Measurements from ENCODE around the gene POU6F1. TPM values are rescaled to one million over a fixed set of nuclear protein-coding genes. Genes with fewer than 3 reads are reported as not detected.

The POU6F1 gene
- total and polyA plus RNA-seq, 9 of the 15 experiments (the other 6 are each of a cell fraction or from before 2014, with no cell fraction given) = 0.14 to 3.3 (median 1.1) TPM

GRCh38 chr12:51265024-51265423, 47.2 kb upstream of the POU6F1 start:
- Histone ChIP-seq H3K9ac (ENCODE audit: insufficient read depth in 1 of 2, low read depth in 2 of 2, low read length in 2 of 2) (no peak overlapping the region), H3K79me2 (ENCODE audit: control insufficient read depth, insufficient read depth, low read length) (peaks cover 27% of the 10 kb centered on the region), H2AFZ (ENCODE audit: low read depth, low read length) (no peak overlapping the region), H3K9me3 (replicated peaks; ENCODE audit: control insufficient read depth, insufficient read depth, low read depth, low read length) (no peaks in the 10 kb centered on the region), H3K4me1 (replicated peaks in 1 of 2; ENCODE audit: control insufficient read depth in 2 of 2, insufficient read depth in 2 of 2, low read length in 2 of 2) (peaks cover 10 to 13% of the 10 kb centered on the region in 2 experiments; a peak in 4 of 5 replicates), H3K27me3 (ENCODE audit: control insufficient read depth in 2 of 2, insufficient read depth in 2 of 2, low read length in 2 of 2) (no peaks in the 10 kb centered on the region), H3K4me2 (ENCODE audit: insufficient read depth, low read length) (no peak overlapping the region), H3K36me3 (ENCODE audit: control insufficient read depth, insufficient read depth, low read length) (peaks cover 15% of the 10 kb centered on the region; the same call in 1 of the 3 replicates), H3K27ac (ENCODE audit: extremely low read depth, low read depth, low read length) (no peak overlapping the region), H4K20me1 (replicated peaks; ENCODE audit: control insufficient read depth, insufficient read depth, low read length) (no peaks in the 10 kb centered on the region), H3K9me1 (ENCODE audit: control insufficient read depth, insufficient read depth, low read length) (no peaks in the 10 kb centered on the region), H3K4me3 (no peak overlapping the region)
- TF ChIP-seq E2F1 (CRISPR knock-in tag; IDR thresholded peaks at IDR 0.05) = no peak
- TF ChIP-seq RBM25 (IDR thresholded peaks at IDR 0.05; ENCODE audit: low read depth, low read length, severe bottlenecking) = peak; percentile 12
- TF ChIP-seq PTRF (tag; IDR thresholded peaks at IDR 0.05) = no peak
- TF ChIP-seq ZNF316 (IDR thresholded peaks at IDR 0.05) = peak; percentile 18; the same call in 1 of the 2 replicates
- POLR2A ChIA-PET = no interaction called here
- FAIRE-seq = no peak
- ATAC-seq = no peak
- BruUV-seq (replicated peaks) = no TSS peak
- CTCF ChIA-PET (ENCODE audit: low intra/inter-chr PET ratio) = interaction anchor here (0.7 kb wide), 1 partner anchor 740 kb away, joined by 3 read pairs; no protein-coding TSS in a partner anchor
- in situ Hi-C loops (cut with MboI) = loop anchor here (5.0 kb wide), 1 partner anchor 77 kb away; no protein-coding TSS in a partner anchor
- intact Hi-C loops (cut with micrococcal nuclease) = no loop called here
- no peak for DNase-seq (ENCODE audit: extremely low read depth in 1 of 4, low spot score in 3 of 4)

- no peaks in the 10 kb centered on the region for H3K9me3 ChIP-seq (replicated peaks; ENCODE audit: control insufficient read depth, insufficient read depth, low read depth, low read length)
- ATAC-seq = no peak
- H3K9me1 ChIP-seq (ENCODE audit: control insufficient read depth, insufficient read depth, low read length) = no peaks in the 10 kb centered on the region
- FAIRE-seq = no peak
- 88% methylated on average over 5 of the region's 5 CpGs for WGBS (ENCODE audit: insufficient coverage, low coverage, missing lambda C conversion rate)
- ChIA-PET CTCF (ENCODE audit: low intra/inter-chr PET ratio) (no interaction called here), POLR2A (interaction anchor here (1.8 kb wide), 1 partner anchor 13 kb away, joined by 8 read pairs; no protein-coding TSS in a partner anchor)
- H3K4me1 ChIP-seq (replicated peaks in 1 of 2; ENCODE audit: control insufficient read depth in 2 of 2, insufficient read depth in 2 of 2, low read length in 2 of 2) = peaks cover 3 to 11% of the 10 kb centered on the region in 2 experiments; a peak in 4 of 5 replicates
- H3K36me3 ChIP-seq (ENCODE audit: control insufficient read depth, insufficient read depth, low read length) = peaks cover 15% of the 10 kb centered on the region; the same call in 1 of the 3 replicates
- no peak overlapping the region for H2AFZ ChIP-seq (ENCODE audit: low read depth, low read length)
- no peaks in the 10 kb centered on the region for H4K20me1 ChIP-seq (replicated peaks; ENCODE audit: control insufficient read depth, insufficient read depth, low read length)
- in situ Hi-C loops (cut with MboI) (no loop called here), intact Hi-C loops (cut with micrococcal nuclease) (no loop called here)
- DNase-seq (ENCODE audit: extremely low read depth in 1 of 4, low spot score in 3 of 4) = no peak
- no peak overlapping the region; a peak in 1 of 4 replicates for H3K9ac ChIP-seq (ENCODE audit: insufficient read depth in 1 of 2, low read depth in 2 of 2, low read length in 2 of 2)
- no TSS peak for BruUV-seq (replicated peaks)
- no peak overlapping the region for H3K27ac ChIP-seq (ENCODE audit: extremely low read depth, low read depth, low read length)
- no peak overlapping the region for H3K4me3 ChIP-seq
- no peak overlapping the region for H3K4me2 ChIP-seq (ENCODE audit: insufficient read depth, low read length)
- TF ChIP-seq ZNF3 (CRISPR knock-in tag; IDR thresholded peaks at IDR 0.05) (no peak), ZNF121 (CRISPR knock-in tag; conservative IDR thresholded peaks at IDR 0.05) (0 out of 2 replicates have a peak, but pooled peaks have one; percentile 37)
- H3K79me2 ChIP-seq (ENCODE audit: control insufficient read depth, insufficient read depth, low read length) = peaks cover 24% of the 10 kb centered on the region
- H3K27me3 ChIP-seq (ENCODE audit: control insufficient read depth in 2 of 2, insufficient read depth in 2 of 2, low read length in 2 of 2) = no peaks in the 10 kb centered on the region
Observed at GRCh38 chr12:51264297-51264696, 46.4 kb upstream of the POU6F1 start.

Measured in K562 (cell line).